HG03025 (cell line): ENCODE results near the gene ZNF324.
"Not testable (repeated sequence)": the region's sequence is repeated elsewhere in the genome, so short reads cannot be mapped to it uniquely, and the experiment has no call there.

ENCODE experiments used
- ATAC-seq: cut with Tn5 transposase; IDR thresholded peaks from one replicate; pipeline ENCODE4 v1.9.1; 2021; ENCODE audit warnings: mild to moderate bottlenecking, moderate library complexity; ENCODE audit not compliant: unreplicated experiment, low FRiP score

ZNF324 gene

DNA sequence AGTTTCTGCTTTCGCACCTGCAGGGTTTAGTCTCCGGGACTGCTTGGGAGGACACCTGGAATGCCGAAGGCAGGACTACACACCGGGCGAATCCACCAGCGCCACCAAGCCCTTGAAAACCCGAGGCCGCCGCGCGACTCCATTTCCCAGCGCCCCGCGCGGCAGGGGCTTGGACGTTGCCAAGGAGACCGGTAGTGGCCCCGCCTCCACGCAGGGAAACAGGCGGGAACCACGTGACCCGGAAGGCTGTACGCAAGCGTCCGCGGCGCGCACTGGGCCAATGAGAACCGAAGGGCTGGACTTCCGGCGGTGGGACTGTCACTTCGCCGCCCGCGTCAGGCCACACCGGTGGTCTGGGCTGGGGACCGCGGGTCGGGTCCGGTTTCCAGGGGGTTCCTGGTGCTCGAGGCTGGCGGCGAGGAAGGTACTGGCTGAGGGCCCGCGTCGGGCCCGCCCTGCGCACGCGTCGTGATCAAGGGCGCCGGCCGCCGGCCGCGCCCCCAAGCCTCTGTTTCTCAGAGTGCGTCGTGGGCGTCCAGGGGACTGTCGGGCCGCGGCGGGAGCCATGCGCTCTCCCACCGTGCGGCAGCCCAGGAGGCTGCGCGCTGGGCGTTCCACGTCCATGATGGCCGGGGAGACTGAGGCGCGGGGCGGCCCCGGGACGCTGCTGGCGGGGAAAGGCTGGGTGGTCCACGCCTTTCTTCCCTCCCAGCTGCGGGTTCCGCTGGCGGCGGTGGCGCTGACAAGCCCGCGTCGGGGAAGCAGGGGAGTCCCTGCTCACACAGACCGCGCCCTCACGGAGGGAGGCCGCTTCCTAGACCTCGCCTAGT, at the start of gene ZNF324:
ZNF324 (plus strand) TSS at position 321 of the 830 bp plus-strand sequence. CDS start 2,106 bp downstream, outside the sequence.
- peak; percentile 76 for ATAC-seq

DNA sequence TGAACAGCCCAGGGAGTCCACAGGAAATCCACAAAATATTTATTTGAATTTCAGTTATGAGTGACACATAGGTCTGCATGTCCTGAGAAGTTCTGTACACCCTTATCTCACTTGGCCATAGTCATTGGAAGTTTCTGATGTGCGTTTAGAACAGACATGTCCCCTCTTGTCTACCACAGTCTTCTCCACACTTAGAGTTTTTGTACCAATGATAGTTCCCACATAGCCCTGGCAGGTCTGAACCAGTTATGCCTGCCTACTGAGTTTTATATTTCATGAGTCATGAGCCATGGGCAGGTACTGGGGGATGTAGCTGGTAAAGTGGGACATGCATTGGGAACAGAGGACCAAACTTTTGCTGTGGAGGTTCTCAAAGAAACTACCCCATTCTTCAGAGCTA, 38.3 kb upstream of the ZNF324 start:
- ATAC-seq: no peak

DNA sequence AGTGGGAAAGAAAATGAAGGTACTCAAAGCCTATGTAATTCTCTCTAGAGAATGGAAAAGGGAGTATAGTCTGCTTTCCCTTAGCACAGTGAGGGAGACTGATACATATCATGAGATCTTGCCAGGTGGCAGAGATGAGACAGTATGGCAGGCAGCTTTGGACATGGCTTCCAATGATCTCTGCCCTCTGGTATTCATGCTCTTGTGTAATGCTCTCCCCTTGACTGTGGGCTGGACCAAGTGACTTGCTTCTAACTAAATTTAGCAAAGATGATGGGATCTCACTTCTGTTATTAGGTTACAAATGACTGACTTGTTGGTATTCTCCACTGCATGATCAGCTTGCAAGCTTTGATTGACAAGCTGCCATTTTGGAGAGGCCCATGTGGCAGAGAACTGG, 37.1 kb upstream of the ZNF324 start:
- ATAC-seq: no peak

DNA sequence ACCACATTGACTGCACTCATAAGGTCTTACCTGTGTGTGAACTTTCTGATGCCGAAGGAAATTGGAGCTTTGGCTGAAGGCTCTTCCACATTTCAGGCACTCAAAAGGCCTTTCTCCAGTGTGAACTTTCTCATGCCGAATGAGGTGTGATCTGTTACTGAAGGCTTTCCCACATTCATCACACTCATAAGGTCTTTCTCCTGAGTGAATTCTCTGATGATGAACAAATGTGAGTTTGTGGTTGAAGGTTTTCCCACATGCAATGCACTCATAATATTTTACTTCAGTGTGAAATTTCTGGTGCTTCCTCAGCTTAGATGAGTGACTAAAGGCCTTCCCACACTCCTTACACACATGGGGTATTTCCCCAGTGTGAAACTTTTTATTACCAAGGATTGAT, 32.7 kb upstream of the ZNF324 start:
- no peak for ATAC-seq

DNA sequence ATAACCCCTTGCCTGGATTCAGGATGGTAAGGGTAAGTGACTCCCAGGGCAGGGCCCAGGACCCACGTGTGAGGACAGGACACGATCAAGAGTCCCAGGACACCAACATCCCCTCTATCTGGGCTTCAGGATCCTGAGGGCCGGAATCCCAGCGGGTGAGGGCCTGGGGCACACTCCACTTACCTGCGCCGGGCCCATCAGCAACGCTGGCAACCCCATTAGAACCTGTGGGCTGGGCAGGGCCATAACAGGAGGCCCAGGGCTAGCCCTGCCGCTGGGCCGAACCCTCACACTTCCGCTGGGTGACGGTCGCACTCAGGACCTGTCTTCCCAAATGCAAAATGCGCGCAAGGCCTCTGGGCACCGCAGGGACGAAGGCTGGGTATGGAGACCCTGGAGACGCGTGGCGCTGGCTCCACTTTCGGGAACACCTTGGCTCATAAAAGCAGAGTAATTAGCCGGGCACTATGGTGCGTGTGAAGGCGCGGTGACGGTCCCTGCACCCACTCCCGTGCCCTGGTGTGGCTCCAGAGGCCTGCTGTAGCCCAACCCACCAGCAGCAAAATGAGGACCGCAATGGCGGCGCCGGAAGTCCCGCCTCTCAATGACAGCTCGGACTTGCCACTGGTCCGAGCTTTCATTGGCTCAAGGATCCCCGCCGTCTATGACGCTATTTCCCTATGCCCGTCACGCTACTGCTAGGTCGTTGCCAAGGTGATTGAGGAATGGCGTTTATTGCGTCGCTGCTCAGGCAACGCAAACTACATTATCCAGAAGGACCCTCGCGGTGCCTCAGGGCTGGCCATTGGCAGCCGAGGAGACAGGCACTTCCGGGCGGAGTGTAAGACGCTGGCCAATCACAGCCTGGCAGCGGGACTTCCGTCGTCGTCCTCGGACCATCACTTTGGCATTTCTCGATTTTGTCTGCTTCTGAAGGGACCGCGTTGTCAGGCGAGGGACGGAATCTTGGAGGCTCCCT, 27.0 kb upstream of the ZNF324 start, which contains the start of gene ZNF132:
ZNF132 (minus strand) TSS at position 578 of the 979 bp plus-strand sequence; CDS start at position 246, 332 bp downstream.
- peak; percentile 86 for ATAC-seq

GRCh38 chr19:58440556-58440955, 26.3 kb upstream of the ZNF324 start:
- no peak for ATAC-seq

DNA sequence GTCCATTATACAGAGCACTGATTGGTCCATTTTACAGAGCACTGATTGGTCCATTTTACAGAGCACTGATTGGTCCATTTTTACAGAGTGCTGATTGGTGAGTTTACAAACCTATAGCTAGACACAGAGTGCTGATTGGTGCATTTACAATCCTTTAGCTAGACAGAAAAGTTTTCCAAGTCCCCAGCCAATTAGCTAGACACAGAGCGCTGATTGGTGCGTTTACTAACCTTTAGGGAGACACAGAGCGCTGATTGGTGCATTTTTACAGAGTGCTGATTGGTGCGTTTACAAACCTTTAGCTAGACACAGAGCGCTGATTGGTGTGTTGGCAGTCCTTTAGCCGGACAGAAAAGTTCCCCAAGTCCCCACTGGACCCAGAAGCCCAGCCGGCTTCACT, 23.9 kb upstream of the ZNF324 start:
- not testable (repeated sequence) for ATAC-seq

GRCh38 chr19:58448860-58449259, 18.0 kb upstream of the ZNF324 start:
- ATAC-seq: not testable (repeated sequence)

DNA sequence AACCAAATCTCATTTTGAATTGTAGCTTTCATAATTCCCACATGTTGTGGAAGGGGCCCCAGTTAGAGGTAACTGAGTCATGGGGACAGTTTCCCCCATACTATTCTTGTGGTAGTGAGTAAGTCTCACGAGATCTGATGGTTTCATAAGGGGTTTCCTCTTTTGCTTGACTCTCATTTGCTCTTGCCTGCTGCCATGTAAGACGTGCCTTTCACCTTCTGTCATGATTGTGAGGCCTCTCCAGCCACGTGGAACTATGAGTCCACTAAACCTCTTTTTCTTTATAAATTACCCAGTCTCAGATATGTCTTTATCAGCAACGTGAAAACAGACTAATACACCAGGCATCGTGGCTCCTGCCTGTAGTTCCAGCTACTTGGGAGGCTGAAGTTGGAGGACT, 16.9 kb upstream of the ZNF324 start:
- not testable (repeated sequence) for ATAC-seq

DNA sequence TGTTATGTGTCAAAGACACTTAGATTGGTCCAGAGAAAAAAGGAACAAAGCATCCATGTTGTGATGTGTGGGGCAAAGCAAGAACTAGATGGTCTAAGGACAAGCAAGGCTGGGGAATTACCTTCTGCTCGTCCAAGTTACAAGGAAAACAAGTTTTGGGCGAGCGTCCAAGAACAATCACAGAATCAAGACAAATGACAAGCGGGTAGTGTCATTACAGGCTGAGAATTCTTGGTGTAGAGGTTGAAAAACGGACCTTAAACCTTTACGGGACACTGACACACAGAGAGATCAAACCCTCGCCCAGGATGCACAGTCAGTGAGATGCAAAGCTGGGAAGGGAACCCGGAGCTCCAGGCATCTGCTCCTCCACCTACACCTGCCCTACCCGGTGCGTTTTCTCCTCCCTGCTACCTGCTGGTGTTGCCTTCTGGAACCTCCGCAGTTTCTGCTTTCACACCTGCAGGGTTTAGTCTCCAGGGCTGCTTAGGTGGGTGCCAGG, 16.0 kb upstream of the ZNF324 start:
- no peak for ATAC-seq

GRCh38 chr19:58451358-58452101, 15.3 kb upstream of the ZNF324 start, which contains the start of gene ZNF324B:
TSS of gene ZNF324B (plus strand) at chr19:58451622. CDS start at chr19:58453702, 2,080 bp downstream.
- ATAC-seq: peak; percentile 91

- no peak for ATAC-seq
Measured at GRCh38 chr19:58453743-58454142, 13.1 kb upstream of the ZNF324 start.

GRCh38 chr19:58455306-58455705, 11.6 kb upstream of the ZNF324 start:
- no peak for ATAC-seq

DNA sequence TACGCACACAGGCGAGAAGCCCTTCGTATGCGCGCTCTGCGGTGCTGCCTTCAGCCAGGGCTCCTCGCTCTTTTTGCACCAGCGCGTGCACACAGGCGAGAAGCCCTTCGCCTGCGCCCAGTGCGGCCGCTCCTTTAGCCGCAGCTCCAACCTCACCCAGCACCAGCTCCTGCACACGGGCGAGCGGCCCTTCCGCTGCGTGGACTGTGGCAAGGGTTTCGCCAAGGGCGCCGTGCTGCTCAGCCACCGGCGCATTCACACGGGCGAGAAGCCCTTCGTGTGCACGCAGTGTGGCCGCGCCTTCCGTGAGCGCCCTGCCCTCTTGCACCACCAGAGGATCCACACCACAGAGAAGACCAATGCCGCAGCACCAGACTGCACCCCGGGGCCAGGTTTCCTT, 10.8 kb upstream of the ZNF324 start:
- ATAC-seq: no peak

DNA sequence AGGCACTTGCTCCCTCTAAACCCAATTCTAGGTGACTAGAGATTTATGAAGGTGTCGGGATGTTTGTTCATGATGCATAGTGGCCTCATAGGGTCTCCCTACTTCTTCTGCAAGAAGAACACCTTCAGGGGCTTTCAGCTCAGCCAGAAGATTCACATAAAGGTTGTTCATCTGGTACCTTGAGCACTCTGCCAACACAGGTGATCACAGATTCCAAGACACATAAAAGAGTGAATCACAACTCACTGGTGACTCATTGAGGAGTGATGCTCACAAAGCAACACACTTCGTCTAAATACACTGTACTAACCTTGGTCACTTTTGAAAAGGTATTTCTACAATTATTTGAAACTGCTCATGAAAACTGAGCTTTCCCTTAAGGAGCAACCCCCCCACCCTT, 6.8 kb upstream of the ZNF324 start:
- no peak for ATAC-seq

DNA sequence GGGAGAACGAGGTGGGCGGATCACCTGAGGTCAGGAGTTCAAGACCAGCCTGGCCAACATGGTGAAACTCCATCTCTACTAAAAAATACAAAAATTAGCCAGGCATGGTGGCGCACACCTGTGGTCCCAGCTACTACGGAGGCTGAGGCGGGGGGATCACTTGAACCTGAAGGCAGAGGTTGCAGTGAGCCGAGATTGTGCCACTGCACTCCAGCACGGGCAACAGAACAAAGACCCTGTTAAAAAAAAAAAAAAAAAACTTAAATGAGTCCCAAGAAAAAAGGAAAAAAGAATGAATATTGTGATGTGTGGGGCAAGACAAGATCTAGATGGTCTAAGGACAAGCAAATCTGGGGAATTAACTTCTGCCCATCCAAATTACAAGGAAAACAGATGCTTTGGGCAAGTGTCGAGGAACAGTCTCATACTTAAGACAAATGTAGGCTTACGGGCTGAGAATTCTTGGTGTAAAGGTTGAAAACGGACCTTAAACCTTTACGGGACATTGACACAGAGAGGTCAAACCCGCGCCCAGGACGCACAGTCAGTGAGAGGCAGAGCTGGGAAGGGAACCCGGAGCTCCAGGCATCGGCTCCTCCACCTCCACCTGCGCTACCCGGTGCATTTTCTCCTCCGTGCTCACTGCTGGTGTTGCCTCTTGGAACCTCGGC, 656 bp upstream of the ZNF324 start:
- ATAC-seq: peak; percentile 13

- no peak for ATAC-seq
Measured at GRCh38 chr19:58468216-58468839, 1.4 kb downstream of the ZNF324 start.

DNA sequence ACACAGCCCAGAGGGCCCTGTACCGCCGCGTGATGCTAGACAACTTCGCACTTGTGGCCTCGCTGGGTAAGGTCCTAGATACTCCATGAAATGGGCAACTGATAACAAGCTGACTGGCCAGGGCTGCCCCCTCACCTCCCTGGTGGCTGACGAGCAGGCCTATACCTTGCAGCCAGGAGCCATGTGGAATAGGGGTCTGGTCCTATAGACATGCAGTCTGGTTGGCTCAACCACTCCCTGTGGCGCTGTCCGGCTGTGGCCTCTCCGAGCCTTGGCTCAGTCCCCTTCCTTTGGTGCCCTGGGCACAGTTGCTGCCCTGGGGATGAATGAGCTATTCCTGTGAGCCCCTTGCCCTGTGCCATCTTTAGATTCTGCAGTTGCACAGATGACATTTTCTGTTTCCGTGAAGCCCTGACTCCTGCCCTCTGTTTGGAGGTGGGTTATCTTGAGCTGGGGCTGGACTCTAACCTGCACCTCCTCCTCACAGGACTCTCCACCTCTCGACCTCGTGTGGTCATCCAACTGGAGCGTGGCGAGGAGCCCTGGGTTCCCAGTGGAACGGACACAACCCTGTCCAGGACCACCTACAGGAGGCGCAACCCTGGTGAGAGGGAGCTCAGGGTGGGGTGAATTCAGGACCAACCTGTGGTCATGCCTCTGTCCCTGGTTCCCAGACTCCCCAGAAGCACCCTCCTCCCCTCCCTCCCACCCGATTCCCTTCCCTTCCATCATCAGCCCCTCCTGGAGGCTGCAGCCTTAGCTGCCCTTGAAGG, 2.5 kb downstream of the ZNF324 start:
- ATAC-seq: no peak
